Inferior parietal cortex (tissue), 1 donor: ENCODE results near the gene WBP1L.
"Not testable (repeated sequence)": the region's sequence is repeated elsewhere in the genome, so short reads cannot be mapped to it uniquely, and the experiment has no call there.

Source experiments
- DNase-seq: peaks from one replicate; pipeline ENCODE4 v3.0.0-alpha.2; 2016; ENCODE audit errors: extremely low spot score

Gene WBP1L

GRCh38 chr10:102743588-102744373, at the start of gene WBP1L:
Gene WBP1L, plus strand, starts transcription at chr10:102743948. Its CDS starts 106 bp downstream, at chr10:102744054.
- peak; percentile 99 for DNase-seq

GRCh38 chr10:102695401-102695800, 48.3 kb upstream of the WBP1L start:
- not testable (repeated sequence) for DNase-seq

GRCh38 chr10:102696736-102697135, 47.0 kb upstream of the WBP1L start:
- no peak for DNase-seq

- DNase-seq: no peak
Measured at GRCh38 chr10:102698894-102699293, 44.9 kb upstream of the WBP1L start.

- DNase-seq: no peak
Measured at GRCh38 chr10:102701272-102701671, 42.5 kb upstream of the WBP1L start.

GRCh38 chr10:102701796-102702195, 42.0 kb upstream of the WBP1L start:
- DNase-seq: no peak

GRCh38 chr10:102702742-102703141, 41.0 kb upstream of the WBP1L start:
- DNase-seq: no peak

- DNase-seq: no peak
Measured at GRCh38 chr10:102704915-102705314, 38.8 kb upstream of the WBP1L start.

- no peak for DNase-seq
Measured at GRCh38 chr10:102705531-102705930, 38.2 kb upstream of the WBP1L start.

GRCh38 chr10:102710609-102711008, 33.1 kb upstream of the WBP1L start:
- DNase-seq: no peak

GRCh38 chr10:102712089-102712488, 31.7 kb upstream of the WBP1L start:
- no peak for DNase-seq

GRCh38 chr10:102712843-102713538, 30.8 kb upstream of the WBP1L start:
- no peak for DNase-seq

GRCh38 chr10:102713539-102713813, 30.3 kb upstream of the WBP1L start:
- peak; percentile 58 for DNase-seq

- DNase-seq: peak; percentile 98
Measured at GRCh38 chr10:102713814-102714620, 29.7 kb upstream of the WBP1L start, which contains the start of gene ARL3. Gene ARL3, minus strand, starts transcription at chr10:102714397. Its CDS starts 122 bp downstream, at chr10:102714275.

GRCh38 chr10:102714621-102715455, 28.9 kb upstream of the WBP1L start, which contains the start of gene SFXN2:
Gene SFXN2, plus strand, starts transcription at chr10:102714636. Its CDS starts 12,001 bp downstream, at chr10:102726637.
- DNase-seq: no peak

- no peak for DNase-seq
Measured at GRCh38 chr10:102715880-102716279, 27.9 kb upstream of the WBP1L start.

GRCh38 chr10:102716900-102717565, 26.7 kb upstream of the WBP1L start:
- DNase-seq: not testable (repeated sequence)

GRCh38 chr10:102718220-102718619, 25.5 kb upstream of the WBP1L start:
- no peak for DNase-seq

GRCh38 chr10:102720337-102720736, 23.4 kb upstream of the WBP1L start:
- DNase-seq: no peak

GRCh38 chr10:102720775-102721301, 22.9 kb upstream of the WBP1L start:
- DNase-seq: no peak

- no peak for DNase-seq
Measured at GRCh38 chr10:102721954-102722353, 21.8 kb upstream of the WBP1L start.
